ENCODE data around the gene PAX2.

PAX2 gene

DNA sequence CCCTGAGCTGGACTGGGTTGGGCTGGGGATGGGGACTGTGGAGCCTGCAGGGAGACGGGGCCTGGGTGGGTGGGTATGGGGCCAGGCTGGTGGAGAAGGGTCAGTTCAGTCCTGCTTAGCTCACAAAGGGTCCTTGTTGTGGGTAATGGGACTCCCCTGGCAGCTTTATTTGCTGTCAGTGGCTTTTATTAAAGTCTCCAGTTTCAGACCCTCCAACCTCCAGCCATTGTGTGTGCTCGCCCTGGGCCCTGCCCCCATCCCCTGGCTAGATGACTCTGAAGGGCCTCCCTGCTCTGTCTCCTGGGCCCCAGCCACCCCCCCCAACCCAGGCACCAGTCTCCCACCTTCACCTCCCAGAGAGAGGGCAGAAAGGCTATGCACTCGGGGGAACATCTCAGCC, 123.0 kb downstream of the PAX2 start:
- TF ChIP-seq, protein P1, sequence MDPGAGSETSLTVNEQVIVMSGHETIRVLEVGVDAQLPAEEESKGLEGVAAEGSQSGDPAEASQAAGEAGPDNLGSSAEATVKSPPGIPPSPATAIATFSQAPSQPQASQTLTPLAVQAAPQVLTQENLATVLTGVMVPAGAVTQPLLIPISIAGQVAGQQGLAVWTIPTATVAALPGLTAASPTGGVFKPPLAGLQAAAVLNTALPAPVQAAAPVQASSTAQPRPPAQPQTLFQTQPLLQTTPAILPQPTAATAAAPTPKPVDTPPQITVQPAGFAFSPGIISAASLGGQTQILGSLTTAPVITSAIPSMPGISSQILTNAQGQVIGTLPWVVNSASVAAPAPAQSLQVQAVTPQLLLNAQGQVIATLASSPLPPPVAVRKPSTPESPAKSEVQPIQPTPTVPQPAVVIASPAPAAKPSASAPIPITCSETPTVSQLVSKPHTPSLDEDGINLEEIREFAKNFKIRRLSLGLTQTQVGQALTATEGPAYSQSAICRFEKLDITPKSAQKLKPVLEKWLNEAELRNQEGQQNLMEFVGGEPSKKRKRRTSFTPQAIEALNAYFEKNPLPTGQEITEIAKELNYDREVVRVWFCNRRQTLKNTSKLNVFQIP (CRISPR knock-in tag; IDR thresholded peaks at IDR 0.05; ENCODE audit: borderline replicate concordance, low read depth) = no peak
- TF ChIP-seq TOX (CRISPR knock-in tag; IDR thresholded peaks at IDR 0.05; ENCODE audit: borderline replicate concordance) (no peak), ZC3H10 (CRISPR knock-in tag; IDR thresholded peaks at IDR 0.05) (no peak), CSDC2 (CRISPR knock-in tag; IDR thresholded peaks at IDR 0.05) (no peak), ESRRG (CRISPR knock-in tag; IDR thresholded peaks at IDR 0.05) (no peak), OSR1 (CRISPR knock-in tag; IDR thresholded peaks at IDR 0.05) (no peak), ZFP3 (CRISPR knock-in tag; IDR thresholded peaks at IDR 0.05) (no peak), ZNF70 (CRISPR knock-in tag; IDR thresholded peaks at IDR 0.05) (no peak), ZFP30 (CRISPR knock-in tag; IDR thresholded peaks at IDR 0.05) (no peak), PPARA (CRISPR knock-in tag; IDR thresholded peaks at IDR 0.05; ENCODE audit: borderline replicate concordance) (no peak), ARNTL (CRISPR knock-in tag; IDR thresholded peaks at IDR 0.05; ENCODE audit: borderline replicate concordance, low read depth) (no peak), ZNF8 (CRISPR knock-in tag; IDR thresholded peaks at IDR 0.05) (no peak), GLIS3 (CRISPR knock-in tag; IDR thresholded peaks at IDR 0.05) (no peak), BACH2 (CRISPR knock-in tag; IDR thresholded peaks at IDR 0.05; ENCODE audit: borderline replicate concordance) (no peak), RARB (CRISPR knock-in tag; IDR thresholded peaks at IDR 0.05) (no peak)
- TF ChIP-seq, protein P2, sequence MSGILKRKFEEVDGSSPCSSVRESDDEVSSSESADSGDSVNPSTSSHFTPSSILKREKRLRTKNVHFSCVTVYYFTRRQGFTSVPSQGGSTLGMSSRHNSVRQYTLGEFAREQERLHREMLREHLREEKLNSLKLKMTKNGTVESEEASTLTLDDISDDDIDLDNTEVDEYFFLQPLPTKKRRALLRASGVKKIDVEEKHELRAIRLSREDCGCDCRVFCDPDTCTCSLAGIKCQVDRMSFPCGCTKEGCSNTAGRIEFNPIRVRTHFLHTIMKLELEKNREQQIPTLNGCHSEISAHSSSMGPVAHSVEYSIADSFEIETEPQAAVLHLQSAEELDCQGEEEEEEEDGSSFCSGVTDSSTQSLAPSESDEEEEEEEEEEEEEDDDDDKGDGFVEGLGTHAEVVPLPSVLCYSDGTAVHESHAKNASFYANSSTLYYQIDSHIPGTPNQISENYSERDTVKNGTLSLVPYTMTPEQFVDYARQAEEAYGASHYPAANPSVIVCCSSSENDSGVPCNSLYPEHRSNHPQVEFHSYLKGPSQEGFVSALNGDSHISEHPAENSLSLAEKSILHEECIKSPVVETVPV (CRISPR knock-in tag; IDR thresholded peaks at IDR 0.05) = no peak
- TF ChIP-seq, protein P3, sequence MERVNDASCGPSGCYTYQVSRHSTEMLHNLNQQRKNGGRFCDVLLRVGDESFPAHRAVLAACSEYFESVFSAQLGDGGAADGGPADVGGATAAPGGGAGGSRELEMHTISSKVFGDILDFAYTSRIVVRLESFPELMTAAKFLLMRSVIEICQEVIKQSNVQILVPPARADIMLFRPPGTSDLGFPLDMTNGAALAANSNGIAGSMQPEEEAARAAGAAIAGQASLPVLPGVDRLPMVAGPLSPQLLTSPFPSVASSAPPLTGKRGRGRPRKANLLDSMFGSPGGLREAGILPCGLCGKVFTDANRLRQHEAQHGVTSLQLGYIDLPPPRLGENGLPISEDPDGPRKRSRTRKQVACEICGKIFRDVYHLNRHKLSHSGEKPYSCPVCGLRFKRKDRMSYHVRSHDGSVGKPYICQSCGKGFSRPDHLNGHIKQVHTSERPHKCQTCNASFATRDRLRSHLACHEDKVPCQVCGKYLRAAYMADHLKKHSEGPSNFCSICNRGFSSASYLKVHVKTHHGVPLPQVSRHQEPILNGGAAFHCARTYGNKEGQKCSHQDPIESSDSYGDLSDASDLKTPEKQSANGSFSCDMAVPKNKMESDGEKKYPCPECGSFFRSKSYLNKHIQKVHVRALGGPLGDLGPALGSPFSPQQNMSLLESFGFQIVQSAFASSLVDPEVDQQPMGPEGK (CRISPR knock-in tag; IDR thresholded peaks at IDR 0.05; ENCODE audit: borderline replicate concordance) = no peak
- TF ChIP-seq, protein P4, sequence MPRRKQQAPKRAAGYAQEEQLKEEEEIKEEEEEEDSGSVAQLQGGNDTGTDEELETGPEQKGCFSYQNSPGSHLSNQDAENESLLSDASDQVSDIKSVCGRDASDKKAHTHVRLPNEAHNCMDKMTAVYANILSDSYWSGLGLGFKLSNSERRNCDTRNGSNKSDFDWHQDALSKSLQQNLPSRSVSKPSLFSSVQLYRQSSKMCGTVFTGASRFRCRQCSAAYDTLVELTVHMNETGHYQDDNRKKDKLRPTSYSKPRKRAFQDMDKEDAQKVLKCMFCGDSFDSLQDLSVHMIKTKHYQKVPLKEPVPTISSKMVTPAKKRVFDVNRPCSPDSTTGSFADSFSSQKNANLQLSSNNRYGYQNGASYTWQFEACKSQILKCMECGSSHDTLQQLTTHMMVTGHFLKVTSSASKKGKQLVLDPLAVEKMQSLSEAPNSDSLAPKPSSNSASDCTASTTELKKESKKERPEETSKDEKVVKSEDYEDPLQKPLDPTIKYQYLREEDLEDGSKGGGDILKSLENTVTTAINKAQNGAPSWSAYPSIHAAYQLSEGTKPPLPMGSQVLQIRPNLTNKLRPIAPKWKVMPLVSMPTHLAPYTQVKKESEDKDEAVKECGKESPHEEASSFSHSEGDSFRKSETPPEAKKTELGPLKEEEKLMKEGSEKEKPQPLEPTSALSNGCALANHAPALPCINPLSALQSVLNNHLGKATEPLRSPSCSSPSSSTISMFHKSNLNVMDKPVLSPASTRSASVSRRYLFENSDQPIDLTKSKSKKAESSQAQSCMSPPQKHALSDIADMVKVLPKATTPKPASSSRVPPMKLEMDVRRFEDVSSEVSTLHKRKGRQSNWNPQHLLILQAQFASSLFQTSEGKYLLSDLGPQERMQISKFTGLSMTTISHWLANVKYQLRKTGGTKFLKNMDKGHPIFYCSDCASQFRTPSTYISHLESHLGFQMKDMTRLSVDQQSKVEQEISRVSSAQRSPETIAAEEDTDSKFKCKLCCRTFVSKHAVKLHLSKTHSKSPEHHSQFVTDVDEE (CRISPR knock-in tag; IDR thresholded peaks at IDR 0.05) = no peak
- TF ChIP-seq, protein P5, sequence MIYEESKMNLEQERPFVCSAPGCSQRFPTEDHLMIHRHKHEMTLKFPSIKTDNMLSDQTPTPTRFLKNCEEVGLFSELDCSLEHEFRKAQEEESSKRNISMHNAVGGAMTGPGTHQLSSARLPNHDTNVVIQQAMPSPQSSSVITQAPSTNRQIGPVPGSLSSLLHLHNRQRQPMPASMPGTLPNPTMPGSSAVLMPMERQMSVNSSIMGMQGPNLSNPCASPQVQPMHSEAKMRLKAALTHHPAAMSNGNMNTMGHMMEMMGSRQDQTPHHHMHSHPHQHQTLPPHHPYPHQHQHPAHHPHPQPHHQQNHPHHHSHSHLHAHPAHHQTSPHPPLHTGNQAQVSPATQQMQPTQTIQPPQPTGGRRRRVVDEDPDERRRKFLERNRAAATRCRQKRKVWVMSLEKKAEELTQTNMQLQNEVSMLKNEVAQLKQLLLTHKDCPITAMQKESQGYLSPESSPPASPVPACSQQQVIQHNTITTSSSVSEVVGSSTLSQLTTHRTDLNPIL (CRISPR knock-in tag; IDR thresholded peaks at IDR 0.05; ENCODE audit: low read depth) = no peak
- ATAC-seq = no peak

DNA sequence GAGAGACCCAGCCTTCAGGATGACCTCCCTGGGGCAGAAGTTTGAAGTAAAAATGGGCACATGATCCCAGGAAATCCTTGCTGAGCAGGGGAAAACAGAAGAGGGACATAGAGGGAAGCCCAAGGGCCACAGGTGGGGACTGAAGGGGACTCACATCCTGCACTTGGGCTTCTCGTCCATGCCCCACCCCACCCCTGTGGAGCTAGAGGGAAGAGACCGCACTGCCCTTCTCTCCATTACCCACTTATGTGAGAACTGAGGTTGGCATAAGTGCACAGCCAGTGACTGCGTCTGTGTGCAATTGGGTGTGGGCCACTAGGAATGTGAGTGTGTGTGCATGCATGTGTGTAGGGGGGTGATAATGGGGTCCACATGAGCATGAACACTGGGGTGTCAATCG, 124.0 kb downstream of the PAX2 start:
- TF ChIP-seq ZC3H10 (CRISPR knock-in tag; IDR thresholded peaks at IDR 0.05) (no peak), TCF4 (CRISPR knock-in tag; IDR thresholded peaks at IDR 0.05; ENCODE audit: borderline replicate concordance) (no peak), ARNTL (CRISPR knock-in tag; IDR thresholded peaks at IDR 0.05; ENCODE audit: borderline replicate concordance, low read depth) (no peak), ZNF565 (CRISPR knock-in tag; conservative IDR thresholded peaks at IDR 0.05; ENCODE audit: low read depth) (no peak), GLIS3 (CRISPR knock-in tag; IDR thresholded peaks at IDR 0.05) (no peak), ISL1 (CRISPR knock-in tag; IDR thresholded peaks at IDR 0.05) (no peak), ZFP3 (CRISPR knock-in tag; IDR thresholded peaks at IDR 0.05) (no peak), OSR1 (CRISPR knock-in tag; IDR thresholded peaks at IDR 0.05) (no peak), CSDC2 (CRISPR knock-in tag; IDR thresholded peaks at IDR 0.05) (no peak), BACH2 (CRISPR knock-in tag; IDR thresholded peaks at IDR 0.05; ENCODE audit: borderline replicate concordance) (no peak), ZFP30 (CRISPR knock-in tag; IDR thresholded peaks at IDR 0.05) (no peak)
- TF ChIP-seq, protein P5 (CRISPR knock-in tag; IDR thresholded peaks at IDR 0.05; ENCODE audit: low read depth) = no peak
- TF ChIP-seq, protein P3 (CRISPR knock-in tag; IDR thresholded peaks at IDR 0.05; ENCODE audit: borderline replicate concordance) = no peak
- TF ChIP-seq, protein P2 (CRISPR knock-in tag; IDR thresholded peaks at IDR 0.05) = no peak
- ATAC-seq = no peak

Measured in SK-N-SH treated with all-trans-retinoic acid at 6 μM for 48 hours (cell line).